ENCODE results near the gene OPN3. TPM values are rescaled to one million over a fixed set of nuclear protein-coding genes. Genes with fewer than 3 reads are reported as not detected.
"Not testable (repeated sequence)": the region's sequence is repeated elsewhere in the genome, so short reads cannot be mapped to it uniquely, and the experiment has no call there.

OPN3 gene
- total RNA-seq, 1 donor from 2014 or later: 25.6 TPM

DNA sequence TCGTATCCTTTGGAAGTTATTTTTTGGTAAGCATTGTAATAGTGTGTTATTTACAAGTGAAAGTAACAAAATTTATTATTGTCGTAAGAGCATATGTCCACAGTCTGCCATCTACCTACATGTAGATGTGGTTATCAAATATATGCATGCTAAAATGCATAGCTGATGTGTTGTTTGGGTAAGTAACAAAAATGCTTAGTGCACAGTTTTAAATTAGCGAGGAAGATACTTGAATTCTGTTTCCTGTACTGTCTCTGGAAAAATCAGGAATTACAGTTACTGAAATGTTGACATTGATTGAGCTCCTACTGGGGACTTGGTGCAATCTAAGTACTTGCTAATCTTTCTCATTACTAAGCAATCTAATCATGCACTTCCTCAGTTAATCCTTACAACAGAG lies 26.2 kb upstream of the OPN3 start:
- Mint-ChIP-seq H3K27me3 (no peaks in the 10 kb centered on the region), H3K9me3 (no peaks in the 10 kb centered on the region)

DNA sequence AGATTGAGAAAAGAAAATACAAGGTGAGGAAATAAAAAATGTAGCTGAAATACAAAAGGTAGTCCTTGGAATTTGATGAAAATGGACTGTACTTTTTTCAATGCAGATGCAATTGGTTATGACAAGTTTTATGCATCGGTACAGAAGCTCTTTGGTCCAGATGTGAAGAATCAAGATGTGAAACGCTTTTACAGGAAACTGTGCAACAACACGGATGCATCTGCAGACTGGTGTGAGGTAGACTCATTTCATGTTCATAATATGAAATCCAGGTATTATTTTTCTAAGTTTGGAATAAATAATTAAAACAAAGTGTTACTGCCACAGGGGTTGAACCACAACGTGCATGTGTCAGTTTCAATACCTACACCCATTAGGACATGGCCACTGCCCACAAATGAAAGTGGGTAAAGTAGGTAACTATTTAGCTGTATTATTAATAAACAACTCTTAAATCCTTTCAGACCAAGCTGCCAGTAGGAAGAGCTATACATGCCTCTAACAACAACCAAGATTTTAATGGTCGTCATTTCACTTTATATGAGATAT lies 20.3 kb upstream of the OPN3 start:
- no peaks in the 10 kb centered on the region for H3K36me3 Mint-ChIP-seq
- H3K4me1 Mint-ChIP-seq (ENCODE audit: unreplicated experiment): no peaks in the 10 kb centered on the region
- TF ChIP-seq, protein P1, sequence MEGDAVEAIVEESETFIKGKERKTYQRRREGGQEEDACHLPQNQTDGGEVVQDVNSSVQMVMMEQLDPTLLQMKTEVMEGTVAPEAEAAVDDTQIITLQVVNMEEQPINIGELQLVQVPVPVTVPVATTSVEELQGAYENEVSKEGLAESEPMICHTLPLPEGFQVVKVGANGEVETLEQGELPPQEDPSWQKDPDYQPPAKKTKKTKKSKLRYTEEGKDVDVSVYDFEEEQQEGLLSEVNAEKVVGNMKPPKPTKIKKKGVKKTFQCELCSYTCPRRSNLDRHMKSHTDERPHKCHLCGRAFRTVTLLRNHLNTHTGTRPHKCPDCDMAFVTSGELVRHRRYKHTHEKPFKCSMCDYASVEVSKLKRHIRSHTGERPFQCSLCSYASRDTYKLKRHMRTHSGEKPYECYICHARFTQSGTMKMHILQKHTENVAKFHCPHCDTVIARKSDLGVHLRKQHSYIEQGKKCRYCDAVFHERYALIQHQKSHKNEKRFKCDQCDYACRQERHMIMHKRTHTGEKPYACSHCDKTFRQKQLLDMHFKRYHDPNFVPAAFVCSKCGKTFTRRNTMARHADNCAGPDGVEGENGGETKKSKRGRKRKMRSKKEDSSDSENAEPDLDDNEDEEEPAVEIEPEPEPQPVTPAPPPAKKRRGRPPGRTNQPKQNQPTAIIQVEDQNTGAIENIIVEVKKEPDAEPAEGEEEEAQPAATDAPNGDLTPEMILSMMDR (conservative IDR thresholded peaks at IDR 0.05): no peak
- H3K9me3 Mint-ChIP-seq: no peaks in the 10 kb centered on the region
- H3K27me3 Mint-ChIP-seq: no peaks in the 10 kb centered on the region
- H3K27ac Mint-ChIP-seq: no peak overlapping the region
- DNase-seq (ENCODE audit: extremely low spot score, unreplicated experiment): no peak
- H3K4me3 Mint-ChIP-seq: no peak overlapping the region

More for the DNA sequence above, 26.2 kb upstream of the OPN3 start:
- Mint-ChIP-seq H3K4me3 (no peak overlapping the region), H3K4me1 (ENCODE audit: unreplicated experiment) (no peaks in the 10 kb centered on the region), H3K36me3 (no peaks in the 10 kb centered on the region), H3K27ac (no peak overlapping the region)
- DNase-seq (ENCODE audit: extremely low spot score, unreplicated experiment): no peak
- TF ChIP-seq, protein P1 (conservative IDR thresholded peaks at IDR 0.05): no peak

DNA sequence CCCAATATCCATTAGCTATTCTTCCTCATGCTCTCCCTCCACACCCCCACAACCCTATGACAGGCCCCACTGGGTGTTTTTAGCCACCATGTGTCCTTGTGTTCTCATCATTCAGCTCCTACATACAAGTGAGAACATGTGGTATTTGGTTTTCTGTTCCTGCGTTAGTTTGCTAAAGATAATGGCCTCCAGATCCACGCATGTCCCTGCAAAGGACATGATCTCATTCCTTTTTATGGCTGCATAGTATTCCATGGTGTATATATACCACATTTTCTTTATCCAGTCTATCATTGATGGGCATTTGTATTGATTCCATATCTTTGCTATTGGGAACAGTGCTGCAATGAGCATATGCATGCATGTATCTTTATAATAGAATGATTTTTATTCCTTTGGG lies 18.8 kb upstream of the OPN3 start:
- not testable (repeated sequence) for DNase-seq (ENCODE audit: extremely low spot score, unreplicated experiment); H3K9me3 Mint-ChIP-seq; H3K36me3 Mint-ChIP-seq; H3K27ac Mint-ChIP-seq; H3K4me3 Mint-ChIP-seq; H3K27me3 Mint-ChIP-seq; H3K4me1 Mint-ChIP-seq (ENCODE audit: unreplicated experiment)

DNA sequence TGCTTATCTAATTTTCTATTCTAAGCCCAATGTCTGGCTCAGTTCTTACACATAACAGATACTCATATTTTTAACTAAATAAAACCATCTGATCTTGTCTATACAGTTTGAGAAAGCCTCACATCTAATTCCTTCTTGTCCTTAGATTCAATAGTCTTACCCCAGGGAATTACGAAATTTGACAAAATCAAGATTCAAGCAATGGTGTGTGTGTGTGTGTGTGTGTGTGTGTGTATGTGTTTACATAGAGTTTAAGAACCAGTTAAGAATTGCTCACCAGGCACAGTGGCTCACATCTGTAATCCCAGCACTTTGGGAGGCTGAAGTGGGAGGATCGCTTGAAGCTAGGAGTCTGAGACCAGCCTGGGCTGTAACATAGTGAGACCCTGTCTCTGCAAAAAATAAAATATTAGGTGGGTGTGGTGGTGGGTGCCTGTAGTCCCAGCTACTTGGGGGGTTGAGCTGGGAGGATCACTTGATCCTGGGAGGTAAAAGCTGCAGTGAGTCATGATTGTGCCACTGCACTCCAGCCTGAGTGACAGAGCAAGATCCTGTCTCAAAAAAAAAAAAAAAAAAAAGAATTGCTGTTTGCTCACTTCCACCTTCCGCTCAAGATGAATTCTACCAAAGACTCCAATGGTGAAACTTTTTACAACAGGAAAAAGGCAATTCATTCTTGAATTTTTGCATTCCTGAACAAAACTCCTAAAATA lies 18.1 kb upstream of the OPN3 start:
- H3K9me3 Mint-ChIP-seq: no peaks in the 10 kb centered on the region
- no peak for DNase-seq (ENCODE audit: extremely low spot score, unreplicated experiment)
- no peaks in the 10 kb centered on the region for H3K4me1 Mint-ChIP-seq (ENCODE audit: unreplicated experiment)
- H3K36me3 Mint-ChIP-seq: no peaks in the 10 kb centered on the region
- H3K4me3 Mint-ChIP-seq: no peak overlapping the region
- no peaks in the 10 kb centered on the region for H3K27me3 Mint-ChIP-seq
- TF ChIP-seq, protein P1 (conservative IDR thresholded peaks at IDR 0.05): no peak
- H3K27ac Mint-ChIP-seq: no peak overlapping the region

DNA sequence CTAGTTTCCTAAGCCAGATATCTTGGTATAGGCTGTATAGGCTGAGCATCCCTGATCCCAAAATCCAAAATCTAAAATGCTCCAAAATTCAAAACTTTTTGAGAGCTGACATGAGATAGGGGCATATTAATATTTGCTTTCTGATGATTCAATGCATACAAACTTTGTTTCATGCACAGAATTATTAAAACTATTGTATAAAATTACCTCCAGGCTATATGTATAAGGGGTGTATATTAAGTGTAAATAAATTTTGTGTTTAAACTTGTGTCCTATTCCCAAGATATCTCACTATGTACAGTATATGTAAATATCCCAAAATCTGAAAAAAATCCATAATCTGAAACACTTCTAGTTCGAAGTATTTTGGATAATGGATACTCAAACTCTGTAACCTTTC lies 14.5 kb upstream of the OPN3 start:
- no peak for DNase-seq (ENCODE audit: extremely low spot score, unreplicated experiment)
- no peak overlapping the region for H3K27ac Mint-ChIP-seq
- no peaks in the 10 kb centered on the region for H3K4me1 Mint-ChIP-seq (ENCODE audit: unreplicated experiment)
- no peaks in the 10 kb centered on the region for H3K36me3 Mint-ChIP-seq
- H3K9me3 Mint-ChIP-seq: no peaks in the 10 kb centered on the region
- TF ChIP-seq, protein P1 (conservative IDR thresholded peaks at IDR 0.05): no peak
- H3K27me3 Mint-ChIP-seq: peaks cover 5% of the 10 kb centered on the region
- H3K4me3 Mint-ChIP-seq: no peak overlapping the region

DNA sequence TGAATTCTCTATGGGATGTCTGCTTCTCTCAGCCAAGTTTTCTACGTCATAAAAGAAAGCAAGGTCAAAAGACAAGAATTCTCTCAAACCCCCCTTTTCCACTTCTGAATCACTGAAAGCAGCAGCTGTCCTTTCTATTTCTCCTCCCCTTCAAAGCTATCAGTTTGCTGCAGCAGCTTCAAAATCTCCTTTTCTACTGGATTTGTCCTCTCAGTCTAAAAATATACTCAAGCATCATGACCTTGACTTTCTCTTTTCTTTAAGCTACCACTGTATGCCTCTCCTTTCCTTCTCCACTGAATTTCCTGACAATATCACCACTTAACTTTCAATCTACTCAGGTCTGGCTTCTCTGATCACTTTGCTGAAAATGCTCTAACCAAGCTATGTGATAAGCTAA lies 13.8 kb upstream of the OPN3 start:
- no peaks in the 10 kb centered on the region for H3K36me3 Mint-ChIP-seq
- no peaks in the 10 kb centered on the region for H3K4me1 Mint-ChIP-seq (ENCODE audit: unreplicated experiment)
- no peak overlapping the region for H3K4me3 Mint-ChIP-seq
- H3K9me3 Mint-ChIP-seq: no peaks in the 10 kb centered on the region
- H3K27me3 Mint-ChIP-seq: peaks cover 5% of the 10 kb centered on the region
- TF ChIP-seq, protein P1 (conservative IDR thresholded peaks at IDR 0.05): no peak
- no peak for DNase-seq (ENCODE audit: extremely low spot score, unreplicated experiment)
- H3K27ac Mint-ChIP-seq: no peak overlapping the region
